NCI-H187 treated with DMSO at 0.1 percent for 48 hours (cell line): ENCODE measurements around the gene TAAR9.

Experiments used
- DNase-seq: peaks from one replicate; lab custom pipeline; 2025; lab: John Stamatoyannopoulos, UW

TAAR9 gene

DNA sequence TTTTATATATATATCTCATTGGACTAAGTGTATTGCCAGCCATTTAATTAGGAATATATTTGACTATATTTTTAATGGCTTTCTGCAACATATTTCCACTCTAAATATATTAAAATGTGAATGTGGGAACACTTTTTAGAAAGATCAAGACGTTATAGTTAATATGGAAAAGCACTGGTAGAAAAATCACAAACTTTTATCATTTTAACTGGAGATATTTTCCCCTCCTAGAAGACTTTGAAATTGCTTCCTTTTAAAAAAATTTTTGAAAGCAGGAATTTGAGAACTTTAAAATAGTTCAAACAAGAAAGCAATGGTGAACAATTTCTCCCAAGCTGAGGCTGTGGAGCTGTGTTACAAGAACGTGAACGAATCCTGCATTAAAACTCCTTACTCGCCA lies at the start of gene TAAR9:
TSS of gene TAAR9 (plus strand) at position 301 of the 400 bp plus-strand sequence. CDS start at position 314, 13 bp downstream.
- no peak for DNase-seq

DNA sequence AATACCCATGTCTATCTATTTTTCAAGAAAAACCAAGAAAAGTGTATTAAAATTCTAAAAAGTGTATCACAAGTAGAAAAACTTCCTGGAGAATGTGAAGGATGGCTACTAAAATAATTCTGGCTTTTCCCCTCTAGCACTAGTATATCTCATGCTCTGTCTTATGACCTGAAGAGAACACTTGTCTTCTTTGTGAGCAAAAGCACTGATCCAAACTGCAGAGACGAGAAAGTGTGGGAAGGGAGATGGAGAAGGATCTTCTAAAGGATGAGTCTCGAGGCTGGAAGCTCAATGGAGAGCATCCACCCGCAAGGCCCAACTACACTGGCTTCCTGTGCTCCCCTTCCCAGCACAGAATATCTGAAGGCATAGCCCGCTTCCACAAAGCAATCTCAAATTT lies 48.7 kb upstream of the TAAR9 start:
- no peak for DNase-seq

DNA sequence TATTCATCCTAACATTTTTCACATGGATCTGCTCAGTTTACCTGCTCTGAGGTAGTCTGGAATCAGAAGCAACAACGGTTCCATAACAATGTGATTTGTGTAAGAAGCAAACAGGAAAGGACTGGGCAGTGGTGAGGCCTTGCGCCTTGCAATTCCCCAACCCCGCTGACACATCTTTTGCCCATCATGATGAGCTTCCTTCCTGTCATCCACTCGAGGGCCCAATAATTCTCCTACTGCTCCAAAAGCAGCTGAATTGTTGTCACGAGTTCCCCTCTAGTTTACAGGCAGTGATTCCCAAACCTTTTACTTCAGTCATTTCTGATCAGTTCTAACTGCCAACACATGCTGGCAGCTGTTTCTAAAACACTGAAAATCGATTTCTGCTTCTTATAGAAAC lies 48.1 kb upstream of the TAAR9 start:
- no peak for DNase-seq

DNA sequence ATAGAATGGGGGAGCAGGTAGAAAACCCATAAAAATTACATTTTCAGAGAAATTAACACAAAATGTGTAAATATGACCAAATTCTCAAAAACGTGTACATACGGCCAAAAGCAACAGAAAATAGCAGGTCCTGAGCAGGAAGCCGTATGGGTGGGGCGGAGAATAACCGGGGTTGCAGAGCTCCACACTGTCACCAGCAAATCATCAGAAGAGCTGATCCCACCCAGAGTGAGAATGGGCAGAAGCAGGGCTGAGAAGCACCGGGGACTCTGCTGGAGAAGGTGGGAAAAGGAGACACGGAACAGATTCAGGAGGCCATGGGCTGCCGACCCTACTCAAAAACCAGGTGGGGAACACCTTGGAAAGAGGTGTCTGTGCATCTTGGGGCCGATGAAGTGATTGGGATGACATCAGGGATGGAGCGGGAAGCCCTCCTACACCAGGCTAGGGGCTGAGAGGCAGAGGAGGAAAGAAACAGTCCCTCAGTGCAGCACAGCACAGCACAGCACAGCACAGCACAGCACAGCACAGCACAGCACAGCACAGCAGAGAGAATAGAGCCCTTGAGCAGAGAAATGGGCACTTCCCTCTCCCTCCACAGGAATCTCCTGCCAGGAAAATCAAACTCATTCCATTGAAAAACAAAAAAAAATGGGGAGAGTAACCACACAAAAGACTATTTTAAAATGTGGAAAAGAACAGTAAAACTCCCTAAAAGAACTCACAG lies 47.4 kb upstream of the TAAR9 start:
- no peak for DNase-seq

DNA sequence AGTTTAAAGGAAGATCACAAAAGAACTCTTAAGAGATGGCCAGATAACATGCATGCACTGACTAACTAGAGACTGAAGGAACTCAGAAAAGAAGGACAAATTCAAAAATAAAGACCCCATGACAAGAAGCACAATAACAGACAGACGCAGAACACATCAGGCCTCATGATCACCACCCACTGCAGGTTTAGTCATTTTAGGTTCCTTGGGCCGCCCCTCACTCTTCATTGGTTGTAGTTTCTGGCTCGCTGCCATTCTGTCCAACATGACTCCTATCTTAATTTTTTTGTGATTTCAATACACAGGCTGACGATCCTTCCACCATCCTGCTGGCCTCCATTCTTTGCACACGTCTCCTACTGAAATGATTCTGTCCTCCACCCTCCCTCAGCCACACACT lies 46.8 kb upstream of the TAAR9 start:
- DNase-seq: no peak

GRCh38 chr6:132491881-132492280 lies 46.2 kb upstream of the TAAR9 start:
- no peak for DNase-seq

DNA sequence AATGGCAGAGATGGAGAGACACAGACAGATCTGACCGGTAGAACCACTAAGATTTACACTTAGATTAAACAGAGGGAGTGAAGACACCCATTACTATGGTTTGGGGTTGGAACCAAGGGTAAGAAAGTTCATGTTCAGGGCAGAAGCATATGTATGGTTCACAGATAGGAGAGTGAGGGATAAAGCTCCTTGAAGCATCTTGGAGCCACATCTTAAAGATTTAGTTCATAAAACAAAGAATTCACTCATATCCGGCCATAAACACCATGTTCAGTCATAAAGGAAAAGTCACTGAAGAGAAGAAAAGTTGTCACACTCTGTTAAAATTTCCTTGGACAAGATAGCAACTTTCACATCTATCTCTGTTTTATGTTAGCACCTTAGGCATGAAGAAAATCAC lies 43.1 kb upstream of the TAAR9 start:
- no peak for DNase-seq

DNA sequence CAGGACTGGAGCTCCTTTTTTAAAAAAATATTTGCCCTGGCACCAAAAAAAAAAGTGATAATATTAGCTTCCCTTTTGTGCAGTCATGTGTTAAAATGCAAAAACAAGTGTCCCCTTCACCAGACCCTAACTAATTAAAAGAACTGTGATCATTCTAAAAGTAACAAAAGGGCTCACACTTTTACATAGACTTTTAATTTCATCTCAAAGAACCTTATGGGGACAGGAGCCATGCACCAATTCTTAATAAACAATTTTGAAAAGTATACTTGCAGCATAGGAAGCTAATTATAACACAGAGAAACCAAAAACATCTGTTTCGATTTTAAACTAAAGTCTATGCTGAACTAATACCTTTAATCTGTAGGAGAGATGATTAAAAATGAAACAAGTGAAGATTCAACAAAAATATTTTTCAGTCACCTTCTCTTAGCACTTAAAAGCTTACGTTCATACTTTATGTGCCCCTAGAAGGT lies 42.4 kb upstream of the TAAR9 start:
- no peak for DNase-seq

DNA sequence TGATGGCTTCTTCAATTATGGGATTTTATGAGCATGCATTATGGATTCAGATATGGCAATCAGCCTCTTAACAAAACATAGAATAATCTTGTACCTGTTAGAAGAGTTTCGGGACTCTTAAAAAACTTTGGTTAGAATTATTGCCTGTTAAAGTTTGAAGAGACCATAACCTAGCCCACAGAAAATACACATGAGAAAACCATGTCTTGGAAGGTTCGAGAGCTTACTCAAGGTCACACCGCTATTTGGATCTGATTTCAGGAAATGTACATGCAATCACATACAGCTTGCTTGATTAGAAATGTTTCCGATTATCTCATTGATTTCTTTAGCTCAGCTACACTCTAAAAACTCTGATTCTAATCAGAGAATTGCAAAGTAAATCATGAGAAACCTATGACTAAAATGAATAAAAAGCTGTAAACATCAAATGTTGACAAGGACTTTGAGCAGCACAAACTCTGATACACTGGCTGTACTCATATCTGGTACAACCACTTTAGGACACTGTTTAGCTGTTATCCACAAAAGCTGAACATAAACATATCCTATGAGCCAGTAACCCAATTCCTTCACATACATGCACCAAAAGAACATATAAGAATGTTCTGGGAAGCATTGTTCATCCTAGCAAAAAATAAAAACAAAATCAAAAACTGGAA lies 41.4 kb upstream of the TAAR9 start:
- DNase-seq: no peak

DNA sequence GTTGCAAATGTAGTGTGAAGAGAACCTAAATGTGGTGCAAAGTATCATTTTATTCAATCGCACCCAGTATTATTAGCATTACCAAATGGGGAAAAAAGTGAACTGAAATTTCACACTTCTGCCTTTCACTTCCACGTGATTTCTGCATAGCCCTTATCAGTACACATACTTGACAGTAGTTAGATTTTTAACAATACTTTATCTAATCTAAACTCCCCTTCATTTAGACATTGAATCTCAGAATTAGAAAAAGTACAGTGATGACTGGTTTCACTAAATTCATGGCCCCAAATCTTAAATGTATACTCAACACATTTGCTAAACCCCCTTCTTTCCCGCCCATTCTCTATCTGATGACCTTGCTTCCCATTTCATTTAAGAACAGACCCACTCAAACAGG lies 39.4 kb upstream of the TAAR9 start:
- DNase-seq: no peak

GRCh38 chr6:132499757-132500156 lies 38.3 kb upstream of the TAAR9 start:
- DNase-seq: no peak

DNA sequence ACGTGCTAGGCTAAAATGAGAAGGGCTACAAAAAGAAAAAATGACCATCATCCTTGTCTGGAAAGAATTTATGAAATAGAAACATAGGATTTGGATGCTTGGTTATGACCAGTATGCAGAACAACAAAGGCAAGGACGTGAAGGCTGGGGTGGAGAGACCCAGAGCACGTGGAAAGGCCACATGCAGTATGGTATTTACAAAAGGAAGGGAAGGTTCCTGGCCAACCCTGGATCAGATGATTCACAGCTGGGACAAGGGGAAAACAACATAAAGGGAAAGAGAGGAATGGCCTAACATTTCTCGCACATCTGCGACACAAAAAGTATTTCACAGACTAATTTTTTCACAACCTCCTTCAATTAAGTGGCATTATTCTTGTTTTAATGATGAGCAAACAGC lies 33.3 kb upstream of the TAAR9 start:
- no peak for DNase-seq

GRCh38 chr6:132505158-132505557 lies 32.9 kb upstream of the TAAR9 start:
- no peak for DNase-seq

GRCh38 chr6:132506461-132506860 lies 31.6 kb upstream of the TAAR9 start:
- no peak for DNase-seq

DNA sequence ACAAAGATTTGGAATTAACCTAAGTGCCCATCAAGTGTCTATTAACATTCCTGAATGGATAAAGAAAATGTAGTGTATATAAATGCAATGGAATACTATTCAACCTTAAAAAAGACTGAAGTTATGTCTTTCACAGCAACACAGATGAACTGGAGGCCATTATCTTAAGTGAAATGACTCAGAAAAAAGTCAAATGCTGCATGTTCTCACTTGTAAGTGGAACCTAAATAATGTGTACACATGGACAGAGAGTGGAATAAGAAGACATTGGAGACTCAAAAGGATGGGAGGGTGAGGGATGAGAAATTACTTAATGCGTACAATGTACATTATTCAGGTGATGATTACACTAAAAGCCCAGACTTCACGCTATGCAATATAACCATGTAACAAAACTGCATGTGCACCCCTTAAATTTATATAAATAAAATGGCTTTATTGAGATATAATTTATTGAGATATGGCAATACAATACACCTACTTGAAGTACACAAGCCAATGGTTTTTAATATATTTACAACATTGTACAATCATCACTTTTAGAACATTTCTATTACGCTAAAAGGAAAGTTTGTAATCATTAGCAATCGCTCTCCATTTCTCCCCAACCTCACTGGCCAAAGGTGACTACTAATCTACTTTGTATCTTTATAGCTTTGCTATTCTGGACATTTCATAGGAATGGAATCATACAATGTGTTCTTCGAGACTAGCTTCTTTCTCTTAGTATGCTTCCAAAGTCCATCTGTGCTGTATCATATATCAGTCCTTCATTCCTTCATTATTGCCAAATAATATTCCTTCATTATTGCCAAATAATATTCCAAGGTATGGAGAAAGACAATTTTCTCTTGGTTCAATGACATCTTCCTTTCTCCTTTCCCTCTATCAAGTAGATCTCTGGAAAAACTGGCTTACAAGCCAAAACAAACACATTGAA lies 30.9 kb upstream of the TAAR9 start:
- no peak for DNase-seq

DNA sequence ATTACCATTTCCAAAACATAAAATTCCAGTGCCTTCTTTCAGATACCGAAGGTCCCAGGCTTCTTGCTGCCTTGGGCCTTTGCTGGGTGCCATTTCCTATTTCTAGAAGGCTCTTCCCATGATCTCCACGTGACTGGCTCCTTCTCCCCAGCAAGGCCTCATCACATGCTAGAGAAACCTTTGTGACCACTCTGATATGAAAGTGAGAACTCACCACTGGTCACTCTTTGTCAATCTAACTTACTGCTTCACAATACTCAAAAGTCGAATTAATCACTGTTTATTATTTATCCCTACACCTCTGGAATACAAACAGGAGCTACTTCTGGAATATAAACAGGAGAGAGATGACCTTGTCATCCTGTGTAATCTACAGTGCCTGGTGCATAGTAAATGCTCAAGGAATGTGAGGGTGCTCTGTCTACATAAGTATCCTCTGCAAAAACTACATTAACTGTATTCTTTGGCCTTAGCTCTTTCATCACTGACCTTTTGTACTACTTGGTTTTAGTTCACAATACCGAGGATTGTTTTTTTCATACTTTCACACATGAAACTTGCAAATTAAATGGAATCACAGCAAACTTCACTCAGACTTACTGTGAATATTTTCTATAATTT lies 26.8 kb upstream of the TAAR9 start:
- no peak for DNase-seq

DNA sequence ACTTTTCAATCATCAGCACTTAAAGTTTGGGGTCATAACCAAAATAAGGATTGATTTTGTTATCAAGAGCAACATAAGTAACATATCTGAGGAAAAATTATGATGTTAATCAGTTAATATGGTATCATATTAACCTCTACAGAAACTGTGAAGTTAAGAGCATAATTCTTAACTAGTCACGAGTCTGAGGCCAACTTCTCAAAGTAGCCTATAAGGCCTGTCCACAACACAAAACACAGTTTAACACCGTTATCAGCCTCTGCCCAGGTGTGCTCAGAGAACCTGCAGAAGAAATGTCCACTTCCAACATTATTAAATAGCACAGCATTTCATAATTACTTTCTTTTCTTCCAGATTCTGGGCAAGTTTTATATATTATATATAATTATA lies 26.3 kb upstream of the TAAR9 start:
- no peak for DNase-seq

- no peak for DNase-seq
Measured at GRCh38 chr6:132512342-132512637, 25.8 kb upstream of the TAAR9 start.

DNA sequence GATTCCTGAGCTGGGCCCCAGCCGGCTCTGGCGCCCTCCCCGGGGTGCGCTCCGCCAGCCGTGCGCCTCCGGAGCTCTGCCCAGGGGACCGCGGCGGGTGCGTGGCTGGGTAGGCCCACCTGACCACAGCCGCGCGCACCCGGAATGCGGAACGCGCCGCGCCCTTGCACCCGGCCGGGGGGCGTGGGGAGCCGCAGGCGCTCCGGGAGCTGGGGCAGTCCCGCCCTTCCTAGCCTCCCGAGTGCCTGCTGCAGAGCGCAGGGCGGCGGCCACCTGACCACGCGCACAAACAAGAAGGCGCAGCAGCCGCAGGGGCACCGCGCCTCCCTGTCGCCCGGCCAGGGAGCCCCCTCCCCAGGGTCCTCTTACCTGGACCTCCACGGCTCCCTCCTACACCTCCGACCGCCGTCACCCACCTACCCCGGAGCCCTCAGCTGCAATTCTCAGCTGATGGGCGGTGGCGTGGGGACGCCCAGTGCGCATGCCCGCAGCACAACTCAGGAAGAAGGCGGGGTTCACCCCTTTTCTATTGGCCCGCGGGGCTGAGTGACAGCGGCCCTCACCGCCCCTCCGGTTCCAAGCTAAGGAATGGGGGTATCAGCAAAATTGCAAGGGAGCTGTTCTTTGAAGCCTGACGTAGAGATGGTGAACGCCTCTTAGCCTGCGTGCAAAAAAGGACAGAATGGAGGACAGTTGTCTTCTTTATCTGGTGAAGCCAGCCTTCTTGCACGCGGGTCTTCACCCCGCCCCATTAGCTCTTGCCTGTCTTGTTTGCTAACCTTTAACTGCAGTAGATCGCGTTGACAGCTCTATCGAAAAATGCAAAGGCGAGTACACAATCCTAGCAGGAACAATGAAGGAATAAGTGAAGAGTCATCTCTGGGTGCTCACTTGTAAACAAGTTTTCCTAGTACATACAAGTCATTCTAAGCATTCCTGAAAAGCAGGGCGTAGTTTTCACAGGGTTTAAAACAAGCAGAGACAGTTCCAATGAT lies 25.1 kb upstream of the TAAR9 start, which contains the start of gene STX7:
TSS of gene STX7 (minus strand) at position 479 of the 995 bp plus-strand sequence. CDS start 9,586 bp downstream, outside the sequence.
- DNase-seq: peak; percentile 48

DNA sequence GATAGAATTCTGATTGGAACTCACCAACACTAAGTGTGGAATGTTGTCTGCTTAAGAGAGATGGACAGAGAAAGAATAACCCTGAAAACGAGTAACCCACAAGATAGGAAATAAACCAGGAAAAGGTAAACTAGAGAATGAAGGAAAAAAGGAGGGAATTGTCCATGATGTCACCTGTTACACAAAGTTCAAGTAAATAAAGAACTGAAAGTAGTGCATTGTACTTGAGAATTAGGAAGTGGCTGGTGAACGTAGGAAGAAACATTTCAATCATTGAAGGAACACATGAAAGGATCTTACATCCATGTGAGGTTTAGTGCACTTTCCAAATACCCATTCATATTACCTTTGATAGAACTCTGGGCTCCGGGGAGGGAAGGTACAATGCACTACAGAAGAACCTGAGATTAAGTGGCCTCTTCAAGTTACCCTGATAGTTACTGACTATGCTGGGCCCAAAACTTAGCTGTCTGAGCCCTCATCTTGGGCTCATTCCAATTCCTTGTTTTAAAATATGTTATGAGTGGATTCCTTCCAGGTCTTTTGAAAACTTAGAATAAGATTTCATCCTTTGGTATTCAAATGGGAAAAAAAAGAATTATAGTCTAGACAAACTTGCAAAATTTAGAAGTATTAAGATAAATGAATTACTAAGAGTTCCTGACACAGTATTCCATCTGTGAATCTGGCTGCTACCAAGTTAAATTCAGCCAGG lies 24.1 kb upstream of the TAAR9 start:
- no peak for DNase-seq
